ENCODE results near the gene LIPC. TPM values are rescaled to one million over a fixed set of nuclear protein-coding genes. Genes with fewer than 3 reads are reported as not detected.

LIPC gene
- total RNA-seq, 2 donors from 2014 or later = 1.0 to 3.2 TPM

DNA sequence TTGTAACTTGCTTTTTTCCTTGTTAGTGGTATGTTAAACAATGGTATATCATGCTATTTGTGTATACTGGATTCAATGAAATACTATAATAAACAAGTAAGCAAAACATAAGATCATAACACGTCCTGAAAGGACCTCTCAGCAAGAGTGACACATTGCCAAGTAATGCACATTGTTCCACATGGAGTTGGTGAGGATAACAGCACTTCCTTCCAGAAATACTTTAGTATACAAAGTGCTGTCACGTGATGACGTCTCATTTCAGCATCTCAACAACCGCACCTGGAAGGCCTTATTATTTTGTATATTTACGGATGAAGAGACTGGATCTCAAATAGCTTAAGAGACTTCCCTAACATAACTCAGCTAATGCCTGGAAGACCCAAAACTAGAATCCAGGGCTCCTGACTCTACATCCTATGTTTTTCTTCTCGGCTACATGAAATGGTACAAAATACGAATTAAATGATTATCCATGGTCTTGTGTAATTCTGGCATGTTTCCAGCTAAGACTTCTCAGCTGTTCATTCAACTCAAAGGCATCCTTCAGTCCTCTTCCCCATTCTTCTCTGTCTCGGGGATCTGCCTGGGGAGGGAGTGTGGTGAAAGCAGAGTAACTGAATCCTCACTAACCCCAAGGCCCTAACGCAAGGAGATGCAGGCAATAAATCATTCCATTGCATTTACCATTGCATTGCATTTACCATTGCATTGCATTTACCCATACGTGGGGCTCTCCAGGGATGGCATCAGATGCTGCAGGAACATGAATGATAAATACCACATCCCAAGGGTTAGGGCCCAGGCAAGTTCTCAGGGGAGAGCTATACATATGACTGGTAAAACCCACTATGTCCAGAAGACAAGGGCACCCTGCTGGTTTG is 79.2 kb downstream of the LIPC start:
- H3K4me3 Mint-ChIP-seq = no peak overlapping the region
- H3K27me3 Mint-ChIP-seq = no peaks in the 10 kb centered on the region
- H3K27ac Mint-ChIP-seq = no peak overlapping the region
- H3K36me3 Mint-ChIP-seq (ENCODE audit: low read depth) = peaks cover 1% of the 10 kb centered on the region
- H3K9me3 ChIP-seq (ENCODE audit: control insufficient read depth, low read length, poor library complexity, severe bottlenecking) = no peaks in the 10 kb centered on the region
- DNase-seq (no peak), ATAC-seq (no peak)
- peaks cover 14% of the 10 kb centered on the region for H3K4me1 Mint-ChIP-seq

DNA sequence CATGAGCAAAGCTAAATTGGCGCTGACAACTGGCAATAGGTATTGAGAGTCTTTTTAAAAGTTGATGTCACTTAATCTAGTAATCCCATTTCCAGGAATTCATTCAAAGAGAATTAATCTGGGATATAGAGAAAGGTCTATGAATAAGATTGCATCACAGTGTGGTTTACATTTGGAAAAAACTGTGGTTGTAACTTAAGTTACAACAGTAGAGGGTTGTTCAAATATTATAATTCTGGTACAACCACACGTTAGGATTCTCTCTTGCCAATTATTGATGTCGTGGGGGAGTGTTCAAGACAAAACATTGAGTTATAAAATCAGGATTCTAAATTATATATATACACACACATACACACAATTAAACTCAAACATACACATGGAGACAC is 79.8 kb downstream of the LIPC start:
- ATAC-seq = no peak
- Mint-ChIP-seq H3K36me3 (ENCODE audit: low read depth) (no peaks in the 10 kb centered on the region), H3K4me1 (peaks cover 9% of the 10 kb centered on the region)

DNA sequence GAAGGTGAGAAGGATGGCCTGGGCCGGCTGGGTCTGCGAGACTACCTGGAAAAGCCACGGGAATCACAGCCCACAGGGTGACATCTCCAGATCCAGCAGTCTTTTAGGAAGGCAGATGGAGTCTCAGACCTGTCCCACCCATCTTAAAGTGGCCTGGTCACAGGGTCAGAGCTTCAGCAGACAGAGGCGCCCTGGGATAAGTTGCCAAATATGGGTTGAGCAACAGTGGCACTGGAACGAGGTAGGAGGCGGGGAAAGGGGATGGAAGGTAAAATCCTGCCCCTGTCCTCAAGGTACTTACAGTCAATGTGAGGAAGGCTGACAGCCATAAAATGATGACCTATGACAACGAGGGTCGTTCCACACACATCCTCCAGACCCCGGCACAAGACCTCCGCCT is 80.7 kb downstream of the LIPC start:
- no peaks in the 10 kb centered on the region for H3K27me3 Mint-ChIP-seq
- no peak overlapping the region for H3K27ac Mint-ChIP-seq
- H3K4me3 Mint-ChIP-seq = no peak overlapping the region
- peaks cover 11% of the 10 kb centered on the region for H3K4me1 Mint-ChIP-seq
- H3K36me3 Mint-ChIP-seq (ENCODE audit: low read depth) = no peaks in the 10 kb centered on the region
- H3K9me3 ChIP-seq (ENCODE audit: control insufficient read depth, low read length, poor library complexity, severe bottlenecking) = no peaks in the 10 kb centered on the region
- ATAC-seq (no peak), DNase-seq (no peak)

More for the DNA sequence above, 79.8 kb downstream of the LIPC start:
- H3K9me3 ChIP-seq (ENCODE audit: control insufficient read depth, low read length, poor library complexity, severe bottlenecking) = no peaks in the 10 kb centered on the region
- no peaks in the 10 kb centered on the region for H3K27me3 Mint-ChIP-seq
- no peak overlapping the region for H3K27ac Mint-ChIP-seq
- DNase-seq = no peak
- no peak overlapping the region for H3K4me3 Mint-ChIP-seq

DNA sequence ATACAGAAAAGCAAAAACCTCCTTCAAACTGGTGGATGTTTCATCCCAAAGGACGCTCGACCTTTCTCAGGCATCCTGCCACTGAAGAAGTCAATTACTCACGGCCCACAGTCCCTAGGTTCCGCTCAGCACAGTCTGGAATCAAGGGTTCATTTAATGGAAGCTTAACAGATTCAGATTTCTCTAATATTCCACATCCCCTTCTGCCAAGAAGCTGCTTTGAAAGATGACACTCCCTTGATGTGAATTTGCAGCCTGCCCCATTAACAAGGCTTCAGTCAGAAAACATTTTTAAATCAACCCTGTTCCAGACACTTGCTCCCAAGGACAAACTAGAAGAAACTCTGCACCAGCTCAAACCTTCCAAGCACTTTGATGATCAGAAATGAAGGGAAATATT is 81.2 kb downstream of the LIPC start:
- H3K27me3 Mint-ChIP-seq = no peaks in the 10 kb centered on the region
- no peak overlapping the region for H3K27ac Mint-ChIP-seq
- H3K4me1 Mint-ChIP-seq = peaks cover 13% of the 10 kb centered on the region
- no peak overlapping the region for H3K4me3 Mint-ChIP-seq
- no peaks in the 10 kb centered on the region for H3K9me3 ChIP-seq (ENCODE audit: control insufficient read depth, low read length, poor library complexity, severe bottlenecking)
- DNase-seq (no peak), ATAC-seq (no peak)
- H3K36me3 Mint-ChIP-seq (ENCODE audit: low read depth) = no peaks in the 10 kb centered on the region

DNA sequence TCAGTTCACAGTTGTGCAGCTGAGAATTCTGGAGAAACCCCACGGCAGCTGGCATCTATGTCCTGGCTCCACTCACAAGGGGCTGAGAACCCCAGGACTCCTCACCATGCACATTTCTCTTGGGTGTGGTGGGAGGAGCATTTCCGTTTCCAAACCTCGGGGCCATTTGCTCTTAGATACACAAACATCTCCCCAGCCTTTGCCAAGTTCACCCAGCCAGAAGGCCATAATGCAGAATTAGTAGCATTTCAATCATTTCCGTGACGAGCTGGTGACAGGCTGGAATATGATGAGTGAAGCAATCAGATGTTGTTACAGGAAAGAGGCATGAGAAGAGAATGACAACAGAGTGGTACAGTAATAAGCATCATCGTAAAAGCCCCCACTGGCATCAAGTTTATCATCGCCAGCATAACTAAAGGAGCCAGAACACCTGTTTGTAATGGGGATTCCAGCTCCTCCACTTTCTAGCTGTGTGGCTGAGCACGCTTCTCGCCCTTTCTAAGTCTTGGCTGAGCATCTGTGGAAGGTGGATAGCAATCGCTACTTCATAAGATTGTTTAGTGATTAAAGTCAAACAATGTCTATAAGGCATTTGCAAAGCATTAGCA is 82.0 kb downstream of the LIPC start:
- no peak for DNase-seq
- Mint-ChIP-seq H3K4me1 (peaks cover 17% of the 10 kb centered on the region), H3K27ac (peak overlapping the region; percentile 22), H3K27me3 (peaks cover 4% of the 10 kb centered on the region), H3K4me3 (no peak overlapping the region), H3K36me3 (ENCODE audit: low read depth) (no peaks in the 10 kb centered on the region)
- ATAC-seq = no peak
- H3K9me3 ChIP-seq (ENCODE audit: control insufficient read depth, low read length, poor library complexity, severe bottlenecking) = no peaks in the 10 kb centered on the region

DNA sequence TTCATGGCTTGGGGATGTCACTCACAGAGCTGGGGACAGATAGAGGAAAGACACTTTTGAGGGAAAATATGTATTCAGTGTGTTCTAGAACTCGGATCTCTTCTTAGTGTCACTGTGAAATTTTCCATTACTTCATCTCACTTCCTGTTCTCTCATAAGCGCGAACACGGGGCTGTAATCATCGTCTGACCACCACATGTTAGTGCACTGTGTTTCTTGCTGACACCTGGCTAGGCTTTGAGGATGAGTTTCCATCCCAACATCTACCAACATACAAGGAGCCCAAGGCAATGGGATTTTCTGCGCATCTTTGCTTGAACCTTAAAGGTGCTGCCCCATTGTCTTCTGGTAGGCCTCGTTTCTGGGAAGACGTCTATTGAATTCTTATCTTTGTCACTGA is 84.0 kb downstream of the LIPC start:
- H3K36me3 Mint-ChIP-seq (ENCODE audit: low read depth) = no peaks in the 10 kb centered on the region
- peaks cover 4% of the 10 kb centered on the region for H3K27me3 Mint-ChIP-seq
- H3K4me3 Mint-ChIP-seq = no peak overlapping the region
- peaks cover 21% of the 10 kb centered on the region for H3K4me1 Mint-ChIP-seq
- DNase-seq = no peak
- no peak for ATAC-seq
- no peak overlapping the region for H3K27ac Mint-ChIP-seq
- H3K9me3 ChIP-seq (ENCODE audit: control insufficient read depth, low read length, poor library complexity, severe bottlenecking) = no peaks in the 10 kb centered on the region

DNA sequence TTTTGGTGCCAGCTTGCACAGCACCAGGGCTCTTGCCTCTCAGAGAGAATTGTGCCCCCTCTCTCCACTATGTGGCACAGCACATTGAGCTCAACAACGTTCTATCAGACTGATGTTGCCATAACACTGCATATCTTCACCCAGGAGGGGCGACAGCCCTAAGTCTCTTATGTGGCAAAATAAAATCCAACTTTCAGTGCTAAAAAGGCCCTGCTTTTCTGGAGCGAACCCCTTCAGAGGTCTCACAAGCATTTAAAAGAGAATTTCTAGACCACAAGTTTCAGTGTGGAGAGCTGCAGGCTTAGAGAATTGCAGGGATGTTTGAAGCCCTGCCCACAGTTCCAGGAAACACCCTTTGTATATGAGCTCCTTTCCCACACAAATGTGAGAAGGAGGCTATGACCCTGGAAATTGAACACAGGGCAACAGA is 85.5 kb downstream of the LIPC start:
- H3K9me3 ChIP-seq (ENCODE audit: control insufficient read depth, low read length, poor library complexity, severe bottlenecking) = no peaks in the 10 kb centered on the region
- peak overlapping the region; percentile 19 for H3K27ac Mint-ChIP-seq
- no peaks in the 10 kb centered on the region for H3K36me3 Mint-ChIP-seq (ENCODE audit: low read depth)
- H3K4me1 Mint-ChIP-seq = peaks cover 25% of the 10 kb centered on the region
- DNase-seq (no peak), ATAC-seq (no peak)
- no peak overlapping the region for H3K4me3 Mint-ChIP-seq
- peaks cover 10% of the 10 kb centered on the region for H3K27me3 Mint-ChIP-seq

DNA sequence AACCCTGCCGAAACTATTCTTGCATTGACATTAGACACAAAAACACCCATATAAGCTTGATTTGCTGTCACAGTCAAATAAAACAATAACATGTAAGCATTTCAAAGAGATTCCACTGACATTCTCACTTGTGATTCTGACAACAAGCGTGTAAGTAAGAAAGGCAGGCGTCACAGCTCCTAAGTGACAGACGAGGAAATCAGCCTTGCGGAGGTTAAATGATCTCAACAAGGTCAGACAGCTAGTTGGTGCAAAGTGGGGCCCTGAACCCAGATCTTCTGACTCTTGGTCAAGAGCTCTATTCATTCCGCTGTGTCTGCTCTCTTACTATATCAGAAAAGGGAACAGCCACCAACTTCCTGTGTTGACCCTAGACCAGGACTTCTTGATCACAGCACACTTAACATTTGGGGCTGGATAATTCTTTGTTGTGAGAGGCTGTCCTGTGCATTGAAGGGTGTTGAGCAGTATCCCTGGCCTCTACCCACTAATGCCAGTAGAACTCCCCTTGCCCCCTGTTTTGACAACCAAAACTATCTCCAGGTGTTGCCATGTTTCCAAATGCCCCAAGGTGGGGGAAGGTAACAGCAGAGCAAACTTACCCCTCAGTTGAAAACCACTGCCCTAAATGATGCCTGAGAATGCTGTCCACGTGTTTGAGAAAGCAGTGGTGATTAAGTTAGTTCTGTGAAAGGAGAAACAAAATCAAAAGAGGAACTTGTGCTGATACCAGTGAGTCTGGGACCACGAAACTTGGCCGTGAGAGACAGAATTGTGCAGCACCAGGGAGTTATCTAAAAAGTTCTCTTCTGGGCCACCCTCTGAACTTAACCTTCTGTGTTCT is 86.1 kb downstream of the LIPC start:
- Mint-ChIP-seq H3K4me3 (no peak overlapping the region), H3K27ac (peak overlapping the region; percentile 19), H3K36me3 (ENCODE audit: low read depth) (no peaks in the 10 kb centered on the region), H3K4me1 (peaks cover 25% of the 10 kb centered on the region), H3K27me3 (peaks cover 10% of the 10 kb centered on the region)
- no peaks in the 10 kb centered on the region for H3K9me3 ChIP-seq (ENCODE audit: control insufficient read depth, low read length, poor library complexity, severe bottlenecking)
- ATAC-seq (peak; percentile 20), DNase-seq (no peak)

DNA sequence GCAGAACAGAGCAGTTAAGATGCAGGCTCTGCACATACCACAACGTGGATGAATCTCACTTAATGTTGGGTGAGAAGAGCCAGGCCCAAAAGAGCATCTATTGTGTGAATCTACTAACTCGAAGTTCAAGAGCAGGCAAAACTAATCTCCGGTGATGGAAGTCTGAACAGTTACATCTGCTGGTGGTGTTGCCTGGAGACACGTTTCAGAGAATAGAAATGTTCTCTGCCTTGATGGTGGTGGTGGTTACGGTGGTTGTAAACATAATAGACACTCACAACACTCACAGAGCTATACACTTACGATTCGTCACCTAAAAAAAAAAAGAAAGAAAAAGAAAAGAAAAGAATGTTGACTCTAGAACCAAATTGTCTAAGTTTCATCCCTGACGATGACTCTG is 86.8 kb downstream of the LIPC start:
- ATAC-seq = no peak
- H3K4me1 Mint-ChIP-seq = peaks cover 25% of the 10 kb centered on the region

DNA sequence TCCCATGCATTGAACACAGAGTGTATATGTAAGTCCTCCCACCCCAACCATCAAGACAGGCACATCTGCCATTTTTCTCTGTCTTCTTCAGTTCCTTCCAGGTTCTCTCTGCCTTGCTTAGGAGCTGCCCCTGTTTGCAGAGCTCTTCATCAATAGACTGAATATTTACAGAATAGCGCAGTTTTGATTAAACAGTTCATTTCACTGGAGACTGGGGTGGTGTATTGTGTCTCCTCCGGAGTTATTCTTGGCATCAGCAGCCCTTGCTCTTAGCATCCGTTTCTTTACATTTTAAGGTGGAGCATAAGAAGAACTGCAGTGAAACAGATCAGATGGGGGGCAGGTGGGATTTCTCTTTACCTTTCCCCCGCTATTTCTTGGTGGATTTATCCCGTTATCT is 87.7 kb downstream of the LIPC start:
- Mint-ChIP-seq H3K36me3 (ENCODE audit: low read depth) (no peaks in the 10 kb centered on the region), H3K27me3 (peaks cover 10% of the 10 kb centered on the region), H3K4me3 (no peak overlapping the region), H3K4me1 (peaks cover 25% of the 10 kb centered on the region), H3K27ac (no peak overlapping the region)
- H3K9me3 ChIP-seq (ENCODE audit: control insufficient read depth, low read length, poor library complexity, severe bottlenecking) = no peaks in the 10 kb centered on the region
- DNase-seq (no peak), ATAC-seq (no peak)

More for the DNA sequence above, 86.8 kb downstream of the LIPC start:
- Mint-ChIP-seq H3K4me3 (no peak overlapping the region), H3K27ac (no peak overlapping the region), H3K27me3 (peaks cover 10% of the 10 kb centered on the region), H3K36me3 (ENCODE audit: low read depth) (no peaks in the 10 kb centered on the region)
- no peaks in the 10 kb centered on the region for H3K9me3 ChIP-seq (ENCODE audit: control insufficient read depth, low read length, poor library complexity, severe bottlenecking)
- DNase-seq = no peak

DNA sequence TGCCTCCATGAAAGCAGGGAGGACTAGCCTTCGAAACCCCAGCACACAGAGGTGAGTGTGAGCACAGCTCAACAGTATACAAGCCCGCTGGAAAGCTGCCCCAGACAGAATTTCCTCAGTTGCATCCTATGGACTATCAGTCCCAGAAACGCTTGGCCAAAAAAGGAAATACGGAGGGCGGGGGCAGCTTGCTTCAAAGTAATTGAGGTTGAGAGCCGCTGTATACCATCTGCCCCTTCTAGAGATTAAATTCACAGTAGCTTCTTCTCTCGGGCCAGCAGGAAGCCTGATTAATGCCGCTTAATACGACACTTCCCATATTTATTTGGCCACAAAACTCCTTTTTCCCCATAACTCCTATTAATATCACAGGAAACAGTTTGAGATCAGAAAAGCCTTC is 88.7 kb downstream of the LIPC start:
- Mint-ChIP-seq H3K36me3 (ENCODE audit: low read depth) (no peaks in the 10 kb centered on the region), H3K4me3 (no peak overlapping the region), H3K27ac (no peak overlapping the region), H3K27me3 (peaks cover 15% of the 10 kb centered on the region), H3K4me1 (peaks cover 25% of the 10 kb centered on the region)
- no peak for ATAC-seq
- no peaks in the 10 kb centered on the region for H3K9me3 ChIP-seq (ENCODE audit: control insufficient read depth, low read length, poor library complexity, severe bottlenecking)
- no peak for DNase-seq

DNA sequence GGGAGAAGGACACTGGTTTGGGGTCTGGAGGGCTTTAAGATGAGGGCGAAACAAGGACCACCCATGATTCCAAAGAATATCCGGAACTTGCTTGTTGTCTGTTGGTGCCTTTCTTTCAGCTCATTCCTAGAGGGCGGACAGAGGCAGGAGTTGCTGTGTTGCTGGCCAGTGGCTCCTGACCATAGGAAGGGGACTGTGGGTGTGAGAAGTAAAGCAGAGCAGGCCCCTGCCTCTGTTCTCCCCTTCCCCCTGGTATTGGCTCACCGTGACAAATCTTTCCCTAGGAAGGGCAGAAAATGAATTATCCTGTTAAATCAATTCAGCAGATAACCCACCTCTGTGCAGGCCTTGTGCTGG is 89.1 kb downstream of the LIPC start:
- ATAC-seq = no peak
- no peak for DNase-seq
- Mint-ChIP-seq H3K27me3 (peaks cover 17% of the 10 kb centered on the region), H3K4me1 (peaks cover 22% of the 10 kb centered on the region), H3K36me3 (ENCODE audit: low read depth) (no peaks in the 10 kb centered on the region), H3K4me3 (no peak overlapping the region), H3K27ac (no peak overlapping the region)
- no peaks in the 10 kb centered on the region for H3K9me3 ChIP-seq (ENCODE audit: control insufficient read depth, low read length, poor library complexity, severe bottlenecking)

DNA sequence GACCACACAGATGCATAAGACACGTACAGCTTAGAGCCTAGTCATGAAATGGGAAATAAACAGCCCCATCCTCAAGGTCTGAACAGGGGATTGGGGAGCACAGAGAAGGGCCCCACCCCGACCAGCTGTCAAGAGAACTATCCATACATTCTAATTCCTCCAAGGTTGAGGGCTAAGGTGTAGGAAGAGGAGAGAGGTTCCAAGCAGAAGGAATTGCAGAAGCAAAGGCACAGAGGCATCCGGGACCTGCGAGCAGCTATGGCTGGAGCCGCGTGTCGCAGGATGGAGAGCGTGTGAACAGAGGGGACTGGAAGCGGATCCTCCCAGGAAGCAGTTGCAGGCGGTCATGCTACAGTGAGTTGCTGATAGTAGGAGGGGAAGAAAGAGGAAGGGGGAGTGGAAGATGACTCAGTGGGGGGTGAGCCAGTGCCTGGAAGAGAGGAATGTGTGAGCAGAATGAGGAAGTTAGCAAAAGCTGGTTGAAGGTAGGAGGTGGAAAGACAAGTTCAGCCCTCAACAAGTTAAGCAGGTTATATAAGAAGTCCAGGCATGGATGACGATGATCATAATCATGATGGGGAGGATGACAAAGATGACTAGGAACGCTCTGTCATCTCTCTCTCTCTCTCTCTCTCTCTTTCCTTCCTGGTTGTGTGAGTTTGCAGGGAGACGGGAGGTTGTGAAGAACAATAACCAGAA is 89.7 kb downstream of the LIPC start:
- Mint-ChIP-seq H3K27me3 (peaks cover 17% of the 10 kb centered on the region), H3K4me1 (peaks cover 22% of the 10 kb centered on the region), H3K36me3 (ENCODE audit: low read depth) (no peaks in the 10 kb centered on the region), H3K27ac (no peak overlapping the region), H3K4me3 (no peak overlapping the region)
- ATAC-seq (peak; percentile 35), DNase-seq (no peak)
- H3K9me3 ChIP-seq (ENCODE audit: control insufficient read depth, low read length, poor library complexity, severe bottlenecking) = no peaks in the 10 kb centered on the region
